T-helper 1 cell (primary cell): ENCODE results near the gene SYT8.
"Not testable (repeated sequence)": the region's sequence is repeated elsewhere in the genome, so short reads cannot be mapped to it uniquely, and the experiment has no call there.

Experiments
- DNase-seq, 5 donors: peaks; one replicate each; pipeline ENCODE4 v3.0.0-alpha.2; 2012 to 2020

The SYT8 gene

GRCh38 chr11:1861435-1862411 is 26.9 kb downstream of the SYT8 start:
- no peak for DNase-seq

- DNase-seq, result no peak
Observed at GRCh38 chr11:1862588-1863351, 28.0 kb downstream of the SYT8 start.

GRCh38 chr11:1863352-1864216 is 28.8 kb downstream of the SYT8 start:
- DNase-seq, result no peak

GRCh38 chr11:1864231-1864630 is 29.4 kb downstream of the SYT8 start:
- DNase-seq, result no peak

DNA sequence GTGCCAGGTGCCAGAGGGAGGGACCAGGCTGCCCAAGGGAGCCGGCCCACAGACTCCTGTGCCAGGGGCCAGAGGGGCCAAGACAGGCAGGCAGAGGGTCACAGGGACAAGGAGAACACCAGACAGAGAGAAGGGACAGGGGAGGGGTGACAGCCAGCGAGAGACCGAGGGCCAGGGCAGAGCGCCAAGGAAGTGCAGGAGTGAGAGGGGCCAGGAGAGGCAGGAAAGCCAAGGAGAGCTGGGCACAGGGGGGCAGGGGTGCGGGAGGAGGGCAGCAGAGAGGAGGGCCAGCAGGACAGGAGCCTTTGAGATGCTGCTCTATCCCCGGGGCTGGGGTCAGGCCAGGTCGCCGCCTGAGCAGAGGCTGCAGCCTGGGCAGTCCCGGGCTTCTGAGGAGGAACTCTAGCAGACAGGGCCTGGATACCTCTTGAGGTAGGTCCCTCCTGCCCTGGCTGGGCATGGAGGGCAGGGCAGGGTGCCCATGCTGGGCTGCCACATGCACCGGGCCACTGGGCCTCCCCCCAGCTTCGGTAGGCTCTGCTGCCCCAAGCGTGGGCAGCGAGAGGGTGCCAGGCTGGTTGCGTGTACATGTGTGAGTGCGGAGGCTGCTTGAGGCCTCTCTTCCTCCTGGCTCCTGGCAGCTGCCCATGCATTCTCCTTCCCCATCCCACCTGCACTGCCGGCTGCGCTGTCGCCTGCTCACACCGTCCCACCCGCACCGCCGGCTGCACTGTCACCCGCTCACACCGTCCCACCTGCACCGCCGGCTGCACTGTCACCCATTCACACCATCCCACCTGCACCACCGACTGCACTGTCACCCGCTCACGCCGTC is 30.3 kb downstream of the SYT8 start:
- no peak for DNase-seq

GRCh38 chr11:1866226-1866625 is 31.4 kb downstream of the SYT8 start:
- no peak for DNase-seq

DNA sequence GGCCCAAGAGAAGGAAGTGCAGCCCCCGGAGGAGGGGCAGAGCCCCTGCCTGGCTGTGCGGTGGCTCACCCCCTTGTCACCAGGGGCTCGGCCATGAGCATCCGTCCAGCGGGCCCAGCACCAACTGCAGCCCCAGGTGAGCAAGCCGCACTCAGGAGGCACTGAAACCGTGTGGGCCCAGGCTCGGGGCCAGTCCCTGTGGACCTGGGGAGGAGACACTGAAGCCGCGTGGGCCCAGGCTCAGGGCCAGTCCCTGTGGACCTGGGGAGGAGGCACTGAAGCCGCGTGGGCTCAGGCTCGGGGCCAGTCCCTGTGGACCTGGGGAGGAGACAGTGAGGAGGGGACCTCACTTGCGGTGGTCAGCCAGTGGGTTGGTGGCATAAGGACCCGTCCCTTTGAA is 32.0 kb downstream of the SYT8 start:
- no peak for DNase-seq

DNA sequence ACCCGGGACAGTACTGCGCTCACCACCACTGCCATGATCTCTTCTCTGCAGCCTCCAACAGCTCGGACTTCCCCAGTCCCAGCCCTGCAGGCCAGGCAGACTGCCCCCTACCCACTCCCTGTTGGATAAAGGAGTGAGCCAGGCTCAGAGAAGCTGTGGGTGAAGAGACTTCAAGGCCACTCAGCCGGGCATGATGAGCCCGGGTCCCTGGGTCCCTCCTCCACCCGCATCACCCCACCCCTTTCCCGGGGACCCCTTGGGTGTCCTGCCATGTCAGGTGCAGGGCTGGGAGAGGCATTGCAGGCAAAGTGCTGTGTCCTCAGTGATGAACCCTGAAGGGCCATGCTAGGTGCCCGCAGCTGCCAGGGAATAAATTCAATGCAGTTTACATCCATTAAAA is 32.6 kb downstream of the SYT8 start:
- DNase-seq, result no peak

- DNase-seq, result no peak
Observed at GRCh38 chr11:1868056-1868635, 33.4 kb downstream of the SYT8 start.

DNA sequence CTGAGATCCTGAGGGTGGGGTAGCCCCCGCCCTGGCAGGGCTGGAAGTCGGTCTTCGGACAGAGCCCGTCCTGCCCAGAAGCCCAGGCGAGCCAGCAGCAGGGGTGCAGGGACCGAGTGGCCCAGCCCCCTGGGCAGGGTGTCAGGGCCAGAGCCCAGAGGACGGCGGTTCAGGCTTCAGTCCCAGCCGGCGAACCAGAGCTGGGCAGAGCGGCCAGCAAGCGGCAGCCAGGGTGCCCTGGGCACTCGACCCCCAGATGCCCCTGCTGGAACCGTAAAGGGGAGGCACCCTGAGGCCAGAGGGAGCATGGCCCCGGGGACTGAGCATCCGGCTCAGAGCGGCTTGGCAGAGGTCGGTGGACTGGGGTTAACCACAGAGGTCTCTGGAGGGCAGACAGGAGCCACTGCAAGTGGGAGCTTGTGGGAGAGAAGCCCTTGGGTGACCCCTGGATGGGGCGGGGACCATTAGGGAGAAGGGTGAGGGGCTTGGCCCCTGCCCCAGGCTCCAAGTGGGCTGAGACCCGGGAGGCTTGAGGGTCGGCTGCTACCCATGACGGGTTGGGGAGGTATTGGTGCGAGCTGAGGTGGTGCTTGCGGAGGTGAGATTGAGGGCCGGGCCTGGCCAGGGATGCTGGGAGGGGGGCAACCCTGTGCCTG is 34.0 kb downstream of the SYT8 start:
- no peak for DNase-seq

GRCh38 chr11:1869427-1870325 is 34.9 kb downstream of the SYT8 start:
- no peak for DNase-seq

DNA sequence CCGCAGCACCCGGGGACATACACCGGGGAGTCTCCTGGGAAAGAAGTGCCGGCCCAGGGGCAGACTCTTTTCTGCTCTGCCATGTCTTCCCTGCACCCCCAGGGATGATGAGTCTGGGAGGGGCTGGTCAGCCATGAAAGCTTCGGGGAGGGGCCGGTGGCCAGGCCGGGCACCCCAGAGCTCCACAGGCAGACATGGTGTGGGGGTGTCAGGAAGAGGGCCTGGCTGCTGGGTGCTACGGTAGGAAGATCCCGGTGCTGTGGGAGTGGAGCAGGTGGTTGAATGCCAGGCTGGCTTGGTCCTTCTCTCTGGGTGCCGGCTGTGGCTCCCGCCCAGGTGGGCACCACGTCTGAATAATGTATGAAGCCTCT is 35.5 kb downstream of the SYT8 start:
- no peak for DNase-seq

DNA sequence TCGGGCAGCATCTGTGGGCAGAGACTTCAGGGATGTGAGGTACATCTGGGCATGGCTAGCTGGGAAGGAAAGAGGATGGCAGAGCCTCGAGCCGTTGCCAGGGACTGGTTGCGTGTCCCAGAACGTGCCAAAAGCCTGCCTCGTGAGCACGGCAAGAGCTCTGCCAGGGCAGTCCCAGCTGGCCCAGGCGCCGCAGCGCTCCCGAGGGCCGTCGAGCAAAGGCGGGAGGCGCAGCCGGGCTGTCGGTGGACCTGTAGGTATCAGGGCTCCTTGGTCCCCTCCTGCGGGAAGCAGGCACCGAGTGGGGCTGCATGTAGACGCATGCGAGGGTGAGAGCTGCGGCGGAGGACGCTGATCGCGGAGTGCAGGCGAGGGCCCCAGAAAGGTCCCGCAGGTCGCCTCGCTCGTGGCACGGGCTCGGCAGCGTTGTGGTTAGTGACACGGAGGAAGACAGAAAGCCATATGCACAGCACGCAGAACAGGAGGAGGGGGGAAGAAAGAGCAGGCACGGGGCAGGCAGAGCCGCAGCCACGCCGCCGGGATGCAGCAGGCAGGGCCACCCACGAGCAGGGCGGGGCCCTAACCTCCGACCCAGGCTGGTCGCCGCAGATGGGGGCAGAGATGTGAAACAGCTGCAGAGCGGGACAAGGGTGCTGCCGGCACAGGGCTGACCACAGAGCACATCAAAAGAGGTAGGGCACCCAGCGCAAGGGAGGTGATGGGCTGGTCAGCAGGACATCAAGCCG is 36.1 kb downstream of the SYT8 start:
- peak in 3 of 5 donors; percentile 20 to 49 (median 27) for DNase-seq

GRCh38 chr11:1871531-1871930 is 36.7 kb downstream of the SYT8 start:
- no peak for DNase-seq

- no peak for DNase-seq
Observed at GRCh38 chr11:1872267-1872985, 37.6 kb downstream of the SYT8 start.

GRCh38 chr11:1873048-1873812 is 38.4 kb downstream of the SYT8 start:
- no peak for DNase-seq

DNA sequence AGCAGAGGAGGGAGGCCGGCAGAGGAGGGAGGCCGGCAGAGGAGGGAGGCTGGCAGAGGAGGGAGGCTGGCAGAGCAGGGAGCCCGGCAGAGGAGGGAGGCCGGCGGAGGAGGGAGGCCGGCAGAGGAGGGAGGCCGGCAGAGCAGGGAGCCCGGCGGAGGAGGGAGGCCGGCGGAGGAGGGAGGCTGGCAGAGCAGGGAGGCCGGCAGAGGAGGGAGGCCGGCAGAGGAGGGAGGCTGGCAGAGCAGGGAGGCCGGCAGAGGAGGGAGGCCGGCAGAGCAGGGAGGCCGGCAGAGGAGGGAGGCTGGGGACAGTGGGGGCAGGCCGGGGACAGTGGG is 39.0 kb downstream of the SYT8 start:
- not testable (repeated sequence) for DNase-seq
